Left ventricle myocardium superior (tissue), 1 donor: ENCODE measurements around the gene ZNF169. TPM values are rescaled to one million over a fixed set of nuclear protein-coding genes. Genes with fewer than 3 reads are reported as not detected.
A peak's percentile ranks its signal among the peaks of the same experiment; 100 is the strongest.
"Not testable (repeated sequence)": the region's sequence is repeated elsewhere in the genome, so short reads cannot be mapped to it uniquely, and the experiment has no call there.

ENCODE experiments used
- ATAC-seq: fragments of 200-7000 bp; cut with Tn5 transposase; one replicate; pipeline ENCODE4 v1.9.1; 2020; ENCODE audit warnings: mild to moderate bottlenecking, moderate library complexity
- DNase-seq: peaks from one replicate; pipeline ENCODE4 v3.0.0-alpha.2; 2020
- intact Hi-C: fragments of 100-400 bp; cut with micrococcal nuclease; formaldehyde crosslinking; loops from one replicate; pipeline ENCODE4 v1.11.0; 2022
- long read RNA-seq: library from polyadenylated mRNA; unstranded; transcript quantifications from one replicate; pipeline ENCODE4 v2.0.0, GENCODE V29; 2021
- total RNA-seq: library from RNA; stranded (reverse); fragmentation: NEBNext Ultra II Directional; extraction: Animal tissue kit (Norgen Biotek cat#: 25700); gene quantifications from one replicate; pipeline ENCODE4 v1.2.1, GENCODE V29; 2021
- donor health status: DM: no; HTN: yes; CAD: no; lungs with severe emphysema.

Gene ZNF169
- total RNA-seq: 1.3 TPM
- long read RNA-seq, partial matches to known transcripts: 1 of 2 reads
- long read RNA-seq, other reads (novel, unspliced or antisense): 1 of 2 reads

DNA sequence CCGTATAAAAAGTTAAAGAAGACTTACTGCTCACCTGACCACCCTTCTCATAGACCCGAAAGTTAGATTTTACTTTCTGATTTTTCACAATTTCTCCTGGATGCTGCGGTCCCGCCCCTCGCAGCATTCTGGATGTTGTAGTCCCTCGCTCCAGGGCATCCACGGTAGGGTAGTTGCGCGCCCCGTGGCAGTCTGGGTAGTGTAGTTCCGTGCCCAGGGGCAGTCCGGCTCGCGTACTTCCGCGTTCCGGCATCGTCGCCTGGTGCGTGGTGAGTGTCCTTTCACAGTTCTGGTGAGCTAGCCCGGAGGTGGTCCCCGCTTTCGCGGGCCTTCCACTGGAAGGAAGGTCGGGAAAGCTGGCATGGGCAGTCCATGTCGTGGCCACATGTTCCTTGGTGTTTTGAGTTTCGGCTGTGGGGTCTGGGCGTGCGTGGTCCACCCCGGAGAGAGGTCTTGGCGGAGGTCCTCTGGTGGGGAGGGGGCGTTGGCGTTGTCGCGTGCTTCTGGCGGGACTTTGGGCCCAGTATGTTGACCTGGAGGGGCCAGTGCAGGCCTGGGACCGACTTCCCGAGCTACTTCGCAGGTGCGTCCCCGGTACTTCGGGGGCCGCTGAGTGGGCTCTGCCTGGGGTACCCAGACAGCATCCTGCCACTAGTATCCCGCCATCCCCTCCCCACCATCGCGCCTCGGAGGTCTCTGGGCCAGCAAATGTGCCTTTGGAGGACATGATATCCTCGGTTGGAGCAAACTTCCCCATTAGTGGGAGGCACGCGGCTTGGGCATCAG is at the start of gene ZNF169:
ZNF169 (plus strand) TSS at position 222 of the 786 bp plus-strand sequence. CDS start 19,515 bp downstream, outside the sequence.
- peak; percentile 100 for ATAC-seq
- intact Hi-C loops: no loop called here

DNA sequence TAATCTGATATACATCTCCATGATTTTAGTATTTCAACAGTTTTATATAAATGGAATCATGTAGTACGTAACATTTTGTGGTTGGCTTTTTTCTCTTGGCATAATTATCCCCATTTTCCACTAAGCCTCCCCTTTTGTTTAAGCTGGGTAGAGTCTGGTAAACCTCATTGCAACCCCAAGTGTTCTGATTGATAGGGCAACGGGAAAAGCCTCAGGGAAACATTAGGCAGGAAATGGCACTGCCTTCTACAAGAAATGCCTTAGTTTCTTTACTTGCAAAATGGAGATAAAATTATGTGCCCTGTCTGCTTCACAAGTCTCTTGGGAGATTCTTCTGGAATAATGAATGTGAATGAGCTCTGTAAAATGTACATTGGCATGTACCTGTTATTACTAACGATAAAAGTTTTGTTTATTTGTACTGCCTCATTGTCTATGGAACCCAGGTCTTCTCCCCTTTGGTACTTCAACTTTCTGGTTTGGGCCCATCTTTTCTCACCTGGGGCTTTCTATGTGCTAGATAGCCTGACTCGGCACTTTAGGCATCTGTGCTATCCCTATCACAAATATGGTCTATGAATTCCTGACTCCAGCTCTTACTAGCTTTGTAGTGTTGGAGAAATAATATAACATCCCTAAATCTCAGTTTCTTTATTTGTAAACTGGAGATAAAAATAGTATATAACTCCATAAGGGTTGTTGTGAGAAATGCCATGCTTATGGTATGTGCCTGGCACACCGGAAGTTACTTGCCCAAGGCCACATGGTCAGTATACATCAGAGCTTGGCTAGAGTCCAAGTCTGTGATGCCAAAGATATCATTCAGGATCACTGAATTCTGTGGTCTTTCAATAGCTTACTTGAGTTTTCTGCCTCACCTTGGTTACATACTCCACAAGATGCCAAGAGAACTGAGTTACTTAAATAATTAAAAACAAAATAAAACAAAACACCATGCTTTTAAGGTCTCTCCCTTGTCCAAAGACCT is 48.2 kb upstream of the ZNF169 start:
- ATAC-seq: no peak

More for the DNA sequence above, at the start of gene ZNF169:
- peak; percentile 93 for DNase-seq

DNA sequence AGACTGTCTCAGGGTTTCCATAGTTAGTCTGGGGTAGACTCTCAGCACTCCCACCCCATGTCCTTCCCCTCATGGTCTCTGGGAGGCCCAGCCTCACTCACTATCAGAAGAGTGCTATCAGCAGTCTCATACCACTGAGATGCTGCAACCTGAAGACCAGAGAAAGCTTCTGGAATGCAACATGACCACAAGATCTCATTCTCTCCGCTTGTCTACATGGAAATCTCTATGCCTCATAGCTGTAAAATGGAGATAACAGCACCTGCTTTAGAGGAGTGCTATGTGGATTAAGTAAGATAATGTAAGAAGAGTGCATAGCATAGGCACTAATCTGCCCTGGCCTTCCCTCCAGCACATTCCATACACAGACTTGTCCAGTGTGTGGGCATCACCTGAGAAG is 47.0 kb upstream of the ZNF169 start:
- DNase-seq (no peak), ATAC-seq (no peak)
- intact Hi-C loops: no loop called here

More for the DNA sequence above, 48.2 kb upstream of the ZNF169 start:
- no peak for DNase-seq
- intact Hi-C loops: no loop called here

DNA sequence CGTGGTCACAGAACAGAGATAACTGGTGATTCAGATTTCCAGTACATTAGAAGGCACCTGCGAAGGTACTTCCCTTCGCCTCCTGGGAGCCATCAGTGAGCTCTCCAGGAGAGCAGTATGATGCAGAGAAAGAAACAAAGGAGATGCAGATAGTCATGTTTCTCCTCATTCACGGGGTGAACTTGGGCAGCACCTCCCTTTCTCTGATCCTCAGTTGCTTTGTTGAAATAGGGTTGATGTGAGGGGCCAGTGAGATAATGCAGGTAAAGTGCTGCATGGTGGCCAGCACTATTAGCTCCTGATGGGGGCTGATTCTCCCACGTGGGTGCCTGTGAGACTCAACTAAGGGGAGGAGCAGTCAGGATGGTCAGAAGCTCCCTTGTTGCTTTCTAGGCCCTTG is 46.6 kb upstream of the ZNF169 start:
- no peak for DNase-seq
- no peak for ATAC-seq
- intact Hi-C loops: no loop called here

DNA sequence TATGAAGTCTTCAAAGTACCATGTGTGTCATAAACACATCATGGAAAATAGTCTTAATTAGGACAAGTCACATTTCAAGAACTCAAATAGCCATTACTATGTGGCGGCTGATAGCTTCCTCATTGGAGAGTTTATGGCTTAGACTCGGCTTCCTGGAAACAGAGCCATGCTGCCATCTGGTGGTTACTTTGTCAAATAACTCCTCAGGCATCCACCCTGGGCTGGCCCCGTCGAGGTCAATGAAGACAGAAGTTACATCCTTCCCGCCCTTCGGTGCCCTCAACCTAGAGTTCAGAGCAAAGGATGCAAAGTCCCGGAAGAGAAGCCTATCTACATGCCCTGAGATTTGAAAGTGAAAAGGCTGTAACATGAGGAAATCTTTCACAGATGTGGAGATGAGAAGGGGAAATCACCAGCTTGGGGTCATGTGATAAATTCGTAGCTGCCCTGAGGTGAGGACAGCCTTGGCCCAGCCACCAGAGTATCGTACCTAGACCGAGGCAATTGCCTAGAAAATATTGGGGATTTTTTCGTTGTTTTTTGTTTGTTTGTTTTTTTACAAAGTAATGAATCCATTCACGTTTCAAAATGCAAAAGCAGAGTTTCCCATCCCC is 45.5 kb upstream of the ZNF169 start:
- intact Hi-C loops: loop anchor here (1.0 kb wide), 1 partner anchor 148 kb away; no protein-coding TSS in a partner anchor

DNA sequence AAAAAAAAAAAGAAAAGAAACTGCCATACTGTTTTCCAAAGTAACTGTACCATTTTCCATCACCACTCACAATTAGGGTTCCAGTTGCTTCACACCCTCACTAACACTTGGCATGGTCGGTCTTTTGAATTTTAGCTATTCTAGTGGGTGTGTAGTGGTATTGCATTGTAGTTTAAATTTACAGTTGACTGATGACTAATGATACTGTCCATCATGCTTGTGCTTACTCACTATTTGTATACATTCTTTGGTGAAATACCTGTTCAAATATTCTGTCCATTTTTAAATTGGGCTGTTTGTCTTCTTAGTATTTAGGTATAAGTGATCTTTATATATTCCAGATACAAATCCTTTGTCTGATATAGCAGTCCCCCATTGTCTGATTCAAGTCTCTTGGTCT is 36.2 kb upstream of the ZNF169 start:
- no peak for ATAC-seq
- intact Hi-C loops: no loop called here
- DNase-seq: no peak

More for the DNA sequence above, 45.5 kb upstream of the ZNF169 start:
- DNase-seq (peak; percentile 55), ATAC-seq (peak; percentile 96)

DNA sequence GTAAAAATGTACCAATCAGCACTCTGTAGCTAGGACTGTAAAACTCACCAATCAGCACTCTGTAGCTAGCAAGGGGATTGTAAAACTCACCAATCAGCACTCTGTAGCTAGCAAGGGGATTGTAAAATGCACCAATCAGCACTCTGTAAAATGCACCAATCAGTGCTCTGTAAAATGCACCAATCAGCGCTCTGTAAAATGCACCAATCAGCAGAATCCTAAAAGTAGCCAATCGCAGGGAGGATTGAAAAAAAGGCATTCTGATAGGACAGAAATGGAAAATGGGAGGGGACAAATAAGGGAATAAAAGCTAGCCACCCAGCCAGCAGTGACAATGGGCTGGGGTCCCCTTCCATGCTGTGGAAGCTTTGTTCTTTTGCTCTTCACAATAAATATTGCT is 33.7 kb upstream of the ZNF169 start:
- DNase-seq, ATAC-seq, intact Hi-C loops: not testable (repeated sequence)

DNA sequence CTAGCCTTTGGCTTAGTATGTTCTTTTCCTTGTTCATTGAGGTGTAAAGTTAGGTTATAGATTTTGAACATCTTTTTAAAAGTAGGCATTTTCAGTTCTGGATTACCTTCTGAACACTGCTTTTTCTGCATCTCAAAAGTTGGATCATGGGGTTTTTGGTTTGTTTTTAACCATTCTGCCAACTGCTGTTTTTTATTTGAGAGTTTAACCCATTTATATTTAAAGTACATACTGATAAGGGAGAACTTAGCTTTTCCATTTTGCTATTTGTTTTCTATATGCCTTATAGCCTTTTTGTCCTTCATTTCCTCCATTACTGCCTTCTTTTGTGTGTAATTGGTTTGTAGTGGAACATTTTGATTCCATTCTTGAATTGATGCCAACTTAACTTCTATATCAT is 30.5 kb upstream of the ZNF169 start:
- DNase-seq: no peak
- intact Hi-C loops: no loop called here
- ATAC-seq: no peak

DNA sequence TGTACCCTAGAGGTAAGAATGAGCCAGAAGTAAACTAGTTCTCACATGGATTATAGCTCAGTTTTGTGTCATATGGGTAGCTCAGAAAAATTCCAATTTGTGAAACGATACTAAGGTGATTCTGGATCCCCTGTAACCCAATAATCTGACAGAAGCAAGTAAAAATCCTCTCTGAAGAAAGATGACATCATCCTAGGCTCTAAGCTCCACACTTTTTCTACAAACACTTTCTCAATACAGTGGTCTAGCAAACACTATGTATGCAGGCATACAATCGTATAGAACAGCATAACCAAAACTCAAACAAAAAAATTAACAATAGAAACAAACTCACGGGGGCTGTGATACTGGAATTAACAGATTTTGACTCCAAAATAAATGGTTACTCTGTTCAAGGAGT is 26.7 kb upstream of the ZNF169 start:
- intact Hi-C loops: no loop called here
- ATAC-seq: no peak
- DNase-seq: no peak

DNA sequence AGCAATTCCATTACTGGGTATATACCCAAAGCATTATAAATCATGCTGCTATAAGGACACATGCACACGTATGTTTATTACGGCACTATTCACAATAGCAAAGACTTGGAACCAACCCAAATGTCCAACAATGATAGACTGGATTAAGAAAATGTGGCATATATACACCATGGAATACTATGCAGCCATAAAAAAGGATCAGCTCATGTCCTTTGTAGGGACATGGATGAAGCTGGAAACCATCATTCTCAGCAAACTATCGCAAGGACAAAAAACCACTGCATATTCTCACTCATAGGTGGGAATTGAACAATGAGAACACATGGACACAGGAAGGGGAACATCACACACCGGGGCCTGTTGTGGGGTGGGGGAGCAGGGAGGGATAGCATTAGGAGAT is 18.0 kb upstream of the ZNF169 start:
- ATAC-seq, DNase-seq, intact Hi-C loops: not testable (repeated sequence)

DNA sequence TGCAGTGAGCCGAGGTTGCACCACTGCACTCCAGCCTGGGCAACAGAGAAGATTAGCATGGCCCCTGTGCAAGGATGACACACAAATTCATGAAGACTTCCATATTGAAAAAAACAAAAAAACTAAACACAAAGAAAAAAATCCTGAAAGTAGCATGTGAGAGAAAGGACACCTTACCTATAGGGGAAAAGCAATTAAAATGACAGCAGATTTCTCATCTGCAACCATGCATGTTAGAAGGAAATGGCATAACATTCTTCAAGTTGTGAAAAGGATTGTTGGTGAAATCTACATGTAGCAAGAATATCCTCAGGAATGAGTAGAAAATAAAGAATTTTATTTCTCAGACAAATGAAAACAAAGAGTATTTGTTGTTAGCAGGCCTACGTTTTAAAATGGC is 13.4 kb upstream of the ZNF169 start:
- ATAC-seq (no peak), DNase-seq (no peak)
- intact Hi-C loops: no loop called here

DNA sequence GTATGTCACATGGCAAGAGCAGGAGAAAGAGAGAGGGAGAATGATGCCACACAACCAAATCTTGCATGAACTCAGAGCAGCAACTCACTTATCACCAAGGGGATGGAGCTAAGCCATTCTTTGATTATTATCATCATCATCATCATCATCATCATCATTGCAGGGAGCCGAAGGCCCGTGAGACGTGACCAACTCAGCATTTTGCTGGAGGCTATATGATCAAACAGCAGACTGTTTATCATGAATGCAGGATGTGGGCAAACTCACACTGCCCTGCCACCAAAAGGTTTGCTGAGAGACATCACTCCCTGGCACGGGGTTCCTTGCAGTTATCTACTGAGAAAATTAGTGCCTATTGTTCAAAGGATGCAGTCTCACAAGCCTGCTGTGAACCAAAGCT is 8.6 kb upstream of the ZNF169 start:
- ATAC-seq (no peak), DNase-seq (no peak)
- intact Hi-C loops: no loop called here

DNA sequence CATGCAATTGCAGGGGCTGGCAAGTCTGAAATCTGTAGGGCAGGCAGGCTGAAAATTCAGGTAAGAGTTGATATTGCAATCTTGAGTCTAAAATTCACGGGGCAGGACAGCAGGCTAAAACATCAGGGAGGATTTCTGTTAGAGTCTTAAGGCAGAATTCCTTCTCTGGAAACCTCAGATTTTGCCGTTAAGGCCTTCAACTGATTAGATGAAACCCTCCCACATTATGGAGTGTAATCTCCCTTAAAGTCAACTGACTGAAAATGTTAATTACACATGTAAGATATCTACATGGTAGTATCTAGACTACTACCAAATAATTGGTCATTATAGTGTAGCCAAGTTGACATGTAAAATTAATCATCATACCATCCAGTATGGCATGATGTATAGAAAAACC is 3.1 kb upstream of the ZNF169 start:
- ATAC-seq (no peak), DNase-seq (no peak)
- intact Hi-C loops: no loop called here

DNA sequence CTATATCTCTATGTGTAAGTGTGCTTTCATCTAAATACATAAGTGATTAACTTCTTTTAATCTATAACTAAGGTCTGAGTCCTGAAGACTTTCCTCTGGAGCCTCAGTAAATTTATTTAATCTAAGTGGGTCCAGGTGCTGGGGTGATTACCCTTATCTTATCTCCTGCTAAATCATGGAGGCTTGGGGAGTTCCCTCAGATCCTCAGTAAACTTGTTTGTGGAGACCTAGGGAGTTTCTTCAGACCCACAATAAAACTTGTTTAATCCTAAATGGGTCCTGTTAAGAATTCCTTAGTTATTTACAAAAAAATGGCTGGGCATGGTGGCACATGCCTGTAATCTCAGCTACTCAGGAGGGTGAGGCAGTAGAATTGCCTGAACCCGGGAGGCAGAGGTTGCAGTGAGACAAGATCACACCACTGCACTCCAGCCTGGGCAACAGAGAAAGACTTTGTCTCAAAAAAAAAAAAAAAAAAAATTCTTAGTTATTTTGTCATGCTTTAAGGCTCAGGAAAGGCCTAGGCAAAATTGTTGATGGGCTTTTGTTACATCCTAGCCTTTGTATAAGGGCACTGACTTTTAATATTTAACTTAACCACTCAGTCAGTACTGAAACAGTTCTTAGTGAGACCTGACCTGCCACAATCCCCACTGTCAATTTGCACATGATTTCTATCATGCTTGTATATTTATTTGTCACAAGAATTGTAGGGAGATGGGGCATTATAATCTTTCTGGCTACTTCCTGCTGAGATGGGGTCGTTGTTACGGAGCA is 6.7 kb downstream of the ZNF169 start:
- DNase-seq, ATAC-seq, intact Hi-C loops: not testable (repeated sequence)

DNA sequence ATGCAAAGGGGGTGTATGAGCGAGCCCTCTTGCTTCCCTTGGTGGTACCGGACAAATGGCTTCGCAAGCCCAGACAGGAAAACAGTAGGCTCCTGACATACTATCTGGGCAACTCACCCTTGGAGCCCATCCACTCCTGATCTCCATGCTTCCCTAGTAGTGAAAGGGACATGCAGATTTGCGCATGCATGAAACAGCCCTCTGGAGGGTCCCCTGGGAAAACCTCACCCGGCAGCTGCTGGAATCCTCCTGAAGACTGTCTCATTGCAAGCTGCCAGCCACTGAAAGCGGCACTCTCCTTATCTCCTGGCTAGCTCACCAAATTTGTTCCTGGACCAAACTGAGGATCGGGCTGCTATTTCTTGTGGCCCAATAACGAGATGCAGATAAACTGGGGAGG is 10.2 kb downstream of the ZNF169 start:
- intact Hi-C loops: no loop called here
- ATAC-seq (peak; percentile 67), DNase-seq (peak; percentile 33)

DNA sequence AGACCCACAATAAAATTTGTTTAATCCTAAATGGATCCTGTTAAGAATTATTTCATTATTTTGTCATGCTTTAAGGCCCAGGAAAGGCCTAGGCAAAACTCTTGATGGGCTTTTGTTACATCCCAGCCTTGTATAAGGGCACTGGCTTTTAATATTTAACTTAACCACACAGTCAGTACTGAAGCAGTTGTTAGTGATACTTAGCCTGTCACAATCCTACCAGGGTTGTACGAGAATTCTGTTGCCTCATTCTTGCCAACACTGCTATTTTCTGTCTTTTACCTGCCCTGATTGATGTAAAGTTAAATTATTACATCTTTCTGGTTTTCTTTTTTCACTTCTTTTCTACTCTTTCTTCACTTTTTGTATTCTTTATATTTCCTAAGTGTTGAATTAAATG is 10.9 kb downstream of the ZNF169 start:
- DNase-seq: no peak
- no peak for ATAC-seq
- intact Hi-C loops: no loop called here

DNA sequence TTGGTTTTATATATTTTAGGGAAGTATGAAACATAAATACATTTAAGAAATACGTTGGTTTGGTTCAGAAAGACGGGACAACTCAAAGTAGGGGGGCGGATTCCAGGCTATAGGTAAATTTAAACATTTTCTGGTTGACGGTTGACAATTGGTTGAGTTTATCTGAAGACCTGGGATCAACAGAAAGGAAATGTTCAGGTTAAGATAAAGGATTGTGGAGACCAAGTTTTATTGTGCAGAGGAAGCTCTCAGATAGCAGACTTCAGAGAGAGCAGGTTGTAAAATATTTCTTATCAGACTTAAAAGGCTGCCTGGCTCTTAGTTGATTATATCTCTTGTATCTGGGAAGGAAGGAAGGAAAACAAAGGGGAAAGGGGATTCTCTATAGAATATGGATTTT is 17.9 kb downstream of the ZNF169 start:
- DNase-seq, ATAC-seq, intact Hi-C loops: not testable (repeated sequence)

DNA sequence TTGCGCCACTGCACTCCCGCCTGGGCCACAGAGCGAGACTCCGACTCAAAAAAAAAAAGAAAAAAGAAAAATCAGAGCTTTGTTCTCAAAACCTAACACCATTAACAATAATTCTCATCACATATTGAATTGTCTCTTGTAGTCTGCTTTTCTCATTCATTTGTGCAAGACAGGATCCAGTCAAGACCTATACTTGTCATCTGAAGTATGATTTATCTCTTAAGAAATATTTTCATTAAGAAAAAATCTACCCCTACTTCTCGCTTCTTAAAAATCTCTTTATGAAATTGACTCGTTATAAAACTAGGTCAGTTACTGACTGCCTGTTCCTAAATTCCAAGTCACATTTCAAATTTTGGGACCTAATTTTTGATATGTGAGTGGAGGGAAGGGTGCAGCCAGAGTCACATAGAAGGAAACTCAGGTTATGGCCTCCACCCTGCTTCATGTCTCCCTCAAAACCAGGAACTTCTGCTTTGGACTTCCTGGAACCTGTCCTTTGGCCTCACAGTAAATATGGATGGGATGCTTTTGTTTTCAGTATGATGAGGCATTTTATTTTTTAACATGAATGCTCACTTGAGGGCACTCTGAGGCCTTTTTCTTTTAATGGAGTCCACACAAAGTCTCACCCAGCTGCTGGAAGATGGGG is 18.9 kb downstream of the ZNF169 start:
- intact Hi-C loops: no loop called here
- no peak for ATAC-seq
- DNase-seq: no peak
